H9 (cell line): ENCODE results near the gene OR5B12. TPM values are rescaled to one million over a fixed set of nuclear protein-coding genes. Genes with fewer than 3 reads are reported as not detected.

ENCODE experiments used
- DNase-seq: peaks from one replicate; pipeline ENCODE4 v3.0.0-alpha.2; 2017
- H2AFZ ChIP-seq: one replicate; pipeline ENCODE4 v1.6.1; 2013; ENCODE audit warnings: mild to moderate bottlenecking, low read length, control low read depth, moderate library complexity
- H2AK5ac ChIP-seq: 2 replicates; pipeline ENCODE4 v1.6.1; 2013; ENCODE audit warnings: low read length, control low read depth, mixed read lengths; ENCODE audit not compliant: insufficient read length
- H2BK120ac ChIP-seq: one replicate; pipeline ENCODE4 v1.6.1; 2013; ENCODE audit warnings: low read depth, mild to moderate bottlenecking, low read length, control low read depth, inconsistent platforms; ENCODE audit not compliant: poor library complexity, severe bottlenecking
- H2BK12ac ChIP-seq: 2 replicates; pipeline ENCODE4 v1.6.1; 2013; ENCODE audit warnings: low read length, control low read depth, mixed read lengths, low read depth; ENCODE audit not compliant: insufficient read length
- H2BK15ac ChIP-seq: 2 replicates; pipeline ENCODE4 v1.6.1; 2013; ENCODE audit warnings: low read depth, low read length, control low read depth
- H2BK20ac ChIP-seq: one replicate; pipeline ENCODE4 v1.6.1; 2013; ENCODE audit warnings: low read depth, mild to moderate bottlenecking, low read length, control low read depth, inconsistent platforms; ENCODE audit not compliant: poor library complexity, severe bottlenecking
- H2BK5ac ChIP-seq: 2 replicates; pipeline ENCODE4 v1.6.1; 2013; ENCODE audit warnings: low read length, control low read depth, mixed read lengths; ENCODE audit not compliant: insufficient read length
- H3K14ac ChIP-seq: 2 replicates; pipeline ENCODE4 v1.6.1; 2013; ENCODE audit warnings: low read length, control low read depth; ENCODE audit not compliant: insufficient read depth
- H3K18ac ChIP-seq: 2 replicates; pipeline ENCODE4 v1.6.1; 2013; ENCODE audit warnings: low read depth, mild to moderate bottlenecking, mixed read lengths, low read length, control low read depth; ENCODE audit not compliant: insufficient read length
- H3K23ac ChIP-seq: 2 replicates; pipeline ENCODE4 v1.6.1; 2013; ENCODE audit warnings: low read length, control low read depth, mixed read lengths, low read depth; ENCODE audit not compliant: insufficient read length
- H3K23me2 ChIP-seq: 2 replicates; pipeline ENCODE4 v1.6.1; 2013; ENCODE audit warnings: low read depth, mild to moderate bottlenecking, mixed read lengths, low read length, control low read depth; ENCODE audit not compliant: insufficient read length, poor library complexity, severe bottlenecking
- H3K27ac ChIP-seq: 2 replicates; pipeline ENCODE4 v1.5.1; 2013; ENCODE audit warnings: low read length, control low read depth, mixed read lengths, low read depth; ENCODE audit not compliant: insufficient read length
- H3K27me3 ChIP-seq: 2 replicates; pipeline ENCODE4 v1.6.1; 2013; ENCODE audit warnings: low read length, control low read depth, inconsistent platforms; ENCODE audit not compliant: insufficient read depth
- H3K4ac ChIP-seq: 2 replicates; pipeline ENCODE4 v1.6.1; 2013; ENCODE audit warnings: low read depth, mild to moderate bottlenecking, control low read depth, inconsistent platforms, low read length, moderate library complexity
- H3K4me1 ChIP-seq: 2 replicates; pipeline ENCODE4 v1.6.1; 2013; ENCODE audit warnings: low read length, control low read depth, inconsistent platforms; ENCODE audit not compliant: insufficient read depth
- H3K4me2 ChIP-seq: 2 replicates; pipeline ENCODE4 v1.6.1; 2013; ENCODE audit warnings: low read length, control low read depth, mixed read lengths; ENCODE audit not compliant: insufficient read length, insufficient read depth
- H3K56ac ChIP-seq: 2 replicates; pipeline ENCODE4 v1.6.1; 2013; ENCODE audit warnings: low read depth, mild to moderate bottlenecking, mixed read lengths, low read length, control low read depth; ENCODE audit not compliant: insufficient read length
- H3K79me1 ChIP-seq: 2 replicates; pipeline ENCODE4 v1.6.1; 2013; ENCODE audit warnings: low read depth, mild to moderate bottlenecking, moderate library complexity, low read length, control low read depth, inconsistent platforms; ENCODE audit not compliant: insufficient read depth, poor library complexity, severe bottlenecking
- H3K79me2 ChIP-seq: 2 replicates; pipeline ENCODE4 v1.6.1; 2013; ENCODE audit warnings: low read length, control low read depth, inconsistent platforms; ENCODE audit not compliant: insufficient read depth
- H3K9ac ChIP-seq: 2 replicates; pipeline ENCODE4 v1.6.1; 2013; ENCODE audit warnings: low read length, control low read depth, mixed read lengths; ENCODE audit not compliant: insufficient read length; ENCODE audit errors: extremely low read depth
- H3K9me3 ChIP-seq: one replicate; pipeline ENCODE4 v1.6.1; 2013; ENCODE audit warnings: low read depth, low read length, inconsistent platforms; ENCODE audit not compliant: control insufficient read depth
- H3T11ph ChIP-seq: one replicate; pipeline ENCODE4 v1.6.1; 2013; ENCODE audit warnings: mild to moderate bottlenecking, low read length, control low read depth, inconsistent platforms
- H4K20me1 ChIP-seq: one replicate; pipeline ENCODE4 v1.6.1; 2013; ENCODE audit not compliant: control insufficient read depth, insufficient read length, insufficient read depth
- H4K5ac ChIP-seq: 2 replicates; pipeline ENCODE4 v1.6.1; 2013; ENCODE audit warnings: low read depth, mild to moderate bottlenecking, mixed read lengths, low read length, control low read depth; ENCODE audit not compliant: insufficient read length
- H4K8ac ChIP-seq: replicated peaks from 2 replicates; pipeline ENCODE4 v1.6.1; 2013; ENCODE audit warnings: low read length, control low read depth, mixed read lengths, low read depth; ENCODE audit not compliant: insufficient read length
- H4K91ac ChIP-seq: 2 replicates; pipeline ENCODE4 v1.6.1; 2013; ENCODE audit warnings: low read depth, mild to moderate bottlenecking, moderate library complexity, mixed read lengths, low read length, control low read depth; ENCODE audit not compliant: insufficient read length
- H3K27ac Mint-ChIP-seq, 3 experiments: 2 replicates in 2 of 3; 3 replicates in 1 of 3; pipeline ENCODE4 v1.8.0; 2020 to 2021; ENCODE audit warnings: mixed read lengths in 3 of 3, mild to moderate bottlenecking in 1 of 3, moderate library complexity in 1 of 3
- H3K27me3 Mint-ChIP-seq: 2 replicates; pipeline ENCODE4 v1.8.0; 2021; ENCODE audit warnings: low read depth, mild to moderate bottlenecking, moderate library complexity, mixed read lengths
- H3K36me3 Mint-ChIP-seq, 3 experiments: 2 replicates in 2 of 3; 3 replicates in 1 of 3; pipeline ENCODE4 v1.8.0; 2020 to 2021; ENCODE audit warnings: low read depth in 3 of 3, mixed read lengths in 3 of 3; ENCODE audit not compliant: insufficient read depth in 1 of 3
- H3K4me1 Mint-ChIP-seq, 2 experiments: 2 replicates each; pipeline ENCODE4 v1.8.0; 2020; ENCODE audit warnings: mixed read lengths in 2 of 2
- H3K4me3 Mint-ChIP-seq, 2 experiments: 2 replicates in 1 of 2; 3 replicates in 1 of 2; pipeline ENCODE4 v1.8.0; 2020 to 2021; ENCODE audit warnings: mild to moderate bottlenecking in 2 of 2, mixed read lengths in 2 of 2, moderate library complexity in 1 of 2
- H3K9me3 Mint-ChIP-seq, 2 experiments: 2 replicates in 1 of 2; 3 replicates in 1 of 2; pipeline ENCODE4 v1.8.0; 2020; ENCODE audit warnings: mild to moderate bottlenecking in 2 of 2, mixed read lengths in 2 of 2, moderate library complexity in 1 of 2
- CTCF ChIP-seq: fragments of 200-600 bp; sonication (generic); conservative IDR thresholded peaks from 3 replicates; pipeline ENCODE4 v1.8.0; 2021; ENCODE audit warnings: antibody characterized with exemption, mild to moderate bottlenecking
- WGBS: extraction: QIAGEN DNeasy Blood & Tissue Kit; methylation state at CpG from one replicate; pipeline ENCODE4 v1.1.7; 2013; ENCODE audit warnings: missing lambda C conversion rate, low lambda C conversion rate, mixed read lengths; ENCODE audit not compliant: insufficient read length; ENCODE audit errors: extremely low coverage; 5-methylcytosine and 5-hydroxymethylcytosine counted together
- total RNA-seq: library from RNA; stranded (reverse); gene quantifications from 2 replicates; pipeline ENCODE4 v1.2.1, GENCODE V29; 2021

The OR5B12 gene
- total RNA-seq, 1 experiment from 2014 or later: not detected

GRCh38 chr11:58465690-58466089, 23.7 kb upstream of the OR5B12 start:
- H4K20me1 ChIP-seq: no peaks in the 10 kb centered on the region
- H3K4me1 ChIP-seq: no peaks in the 10 kb centered on the region
- no peak overlapping the region for H3K14ac ChIP-seq
- H3K27me3 ChIP-seq: no peaks in the 10 kb centered on the region
- no peak overlapping the region for H3K27ac ChIP-seq
- no peak overlapping the region for H2BK5ac ChIP-seq
- H3K18ac ChIP-seq: no peak overlapping the region
- no peak overlapping the region for H3K56ac ChIP-seq
- no peaks in the 10 kb centered on the region for H3K79me2 ChIP-seq
- WGBS: no CpG with 5 or more reads among the region's 3 CpGs
- H2AFZ ChIP-seq: no peak overlapping the region
- no peak overlapping the region for H3K9ac ChIP-seq
- no peak overlapping the region for H4K5ac ChIP-seq
- H4K91ac ChIP-seq: no peak overlapping the region
- H3K27me3 Mint-ChIP-seq: peaks cover 1% of the 10 kb centered on the region; the same call in 1 of the 2 replicates
- H2BK120ac ChIP-seq: no peak overlapping the region
- no peak overlapping the region for H2AK5ac ChIP-seq
- H3K23ac ChIP-seq: no peak overlapping the region
- H3K79me1 ChIP-seq: no peaks in the 10 kb centered on the region
- no peak overlapping the region for H2BK12ac ChIP-seq
- no peak for DNase-seq
- H3K4me3 Mint-ChIP-seq: no peak overlapping the region
- no peak overlapping the region for H4K8ac ChIP-seq
- no peaks in the 10 kb centered on the region for H3K4me1 Mint-ChIP-seq
- H2BK20ac ChIP-seq: no peak overlapping the region
- peaks cover 16 to 19% of the 10 kb centered on the region in 2 experiments; a peak in 4 of 5 replicates for H3K9me3 Mint-ChIP-seq
- H2BK15ac ChIP-seq: no peak overlapping the region
- H3K23me2 ChIP-seq: no peaks in the 10 kb centered on the region
- no peaks in the 10 kb centered on the region for H3K9me3 ChIP-seq
- no peak overlapping the region for H3K4ac ChIP-seq
- no peak overlapping the region for H3K4me2 ChIP-seq
- H3K36me3 Mint-ChIP-seq: peaks cover 0 to 8% (median 0%) of the 10 kb centered on the region in 3 experiments; a peak in 3 of 7 replicates
- no peak overlapping the region for H3T11ph ChIP-seq
- TF ChIP-seq CTCF: no peak
- H3K27ac Mint-ChIP-seq: no peak overlapping the region
